ENCODE data around the gene TMEM121B.

The TMEM121B gene

GRCh38 chr22:17091851-17092250, 29.3 kb downstream of the TMEM121B start:
- DNase-seq (ENCODE audit: low read depth): no peak

- DNase-seq (ENCODE audit: low read depth): no peak
Measured at GRCh38 chr22:17090550-17090949, 30.6 kb downstream of the TMEM121B start.

- DNase-seq (ENCODE audit: low read depth): peak; percentile 78
Measured at GRCh38 chr22:17087498-17088131, 33.5 kb downstream of the TMEM121B start.

GRCh38 chr22:17086788-17087497, 34.2 kb downstream of the TMEM121B start:
- DNase-seq (ENCODE audit: low read depth): no peak

- no peak for DNase-seq (ENCODE audit: low read depth)
Measured at GRCh38 chr22:17086296-17086695, 34.9 kb downstream of the TMEM121B start.

GRCh38 chr22:17085277-17086181, 35.6 kb downstream of the TMEM121B start:
- DNase-seq (ENCODE audit: low read depth): no peak

- peak; percentile 91 for DNase-seq (ENCODE audit: low read depth)
Measured at GRCh38 chr22:17084554-17085276, 36.4 kb downstream of the TMEM121B start, which contains the start of gene IL17RA. Gene IL17RA (plus strand): TSS chr22:17085000. CDS start chr22:17085092, 92 bp downstream.

- peak; percentile 16 for DNase-seq (ENCODE audit: low read depth)
Measured at GRCh38 chr22:17083811-17084441, 37.2 kb downstream of the TMEM121B start.

GRCh38 chr22:17083255-17083654, 37.9 kb downstream of the TMEM121B start:
- no peak for DNase-seq (ENCODE audit: low read depth)

GRCh38 chr22:17079572-17079971, 41.6 kb downstream of the TMEM121B start:
- no peak for DNase-seq (ENCODE audit: low read depth)

GRCh38 chr22:17077255-17077654, 43.9 kb downstream of the TMEM121B start:
- DNase-seq (ENCODE audit: low read depth): peak; percentile 84

- peak; percentile 38 for DNase-seq (ENCODE audit: low read depth)
Measured at GRCh38 chr22:17074648-17075002, 46.5 kb downstream of the TMEM121B start.

GRCh38 chr22:17072877-17073276, 48.3 kb downstream of the TMEM121B start:
- DNase-seq (ENCODE audit: low read depth): no peak
